Activated T-helper 1 cell treated with anti-CD3 and anti-CD28 coated beads, Interleukin-2, amount 50 U/mL, for 16 hours (primary cell): Measurements from ENCODE around the gene LRRC45.

Source experiments
- DNase-seq, 2 donors: peaks; one replicate each; pipeline ENCODE4 v3.0.0-alpha.2; 2020; ENCODE audit warnings: low read depth in 1 of 2, low spot score in 1 of 2

The LRRC45 gene

GRCh38 chr17:81993729-81994592 lies 29.1 kb upstream of the LRRC45 start:
- DNase-seq, result no peak

- no peak for DNase-seq
Observed at GRCh38 chr17:81994593-81995462, 28.3 kb upstream of the LRRC45 start.

- DNase-seq, result no peak
Observed at GRCh38 chr17:81995463-81996231, 27.5 kb upstream of the LRRC45 start.

- no peak for DNase-seq
Observed at GRCh38 chr17:81996232-81996756, 26.8 kb upstream of the LRRC45 start.

- no peak for DNase-seq
Observed at GRCh38 chr17:81996757-81997441, 26.2 kb upstream of the LRRC45 start.

GRCh38 chr17:81998212-81998611 lies 24.9 kb upstream of the LRRC45 start:
- DNase-seq, result no peak

GRCh38 chr17:81998691-81999438 lies 24.2 kb upstream of the LRRC45 start:
- no peak for DNase-seq

GRCh38 chr17:81999587-81999975 lies 23.5 kb upstream of the LRRC45 start:
- DNase-seq, result no peak

GRCh38 chr17:81999976-82000802 lies 22.9 kb upstream of the LRRC45 start:
- no peak for DNase-seq

- no peak for DNase-seq
Observed at GRCh38 chr17:82000803-82001570, 22.1 kb upstream of the LRRC45 start.

GRCh38 chr17:82001571-82002056 lies 21.5 kb upstream of the LRRC45 start:
- DNase-seq, result no peak

- DNase-seq, result no peak
Observed at GRCh38 chr17:82003411-82004381, 19.4 kb upstream of the LRRC45 start.

GRCh38 chr17:82004517-82005455 lies 18.3 kb upstream of the LRRC45 start:
- DNase-seq, result no peak

GRCh38 chr17:82005701-82006348 lies 17.3 kb upstream of the LRRC45 start:
- no peak for DNase-seq
